HEK293 (cell line): ENCODE results near the gene CEP55.

ENCODE experiments used
- FEZF1 ChIP-seq: fragments of 450-650 bp; formaldehyde crosslinking; IDR thresholded peaks from 2 replicates; pipeline ENCODE4 v1.5.1; 2016; ENCODE audit warnings: missing biosample characterization, missing genetic modification characterization
- GLIS2 ChIP-seq: fragments of 450-650 bp; formaldehyde crosslinking; IDR thresholded peaks from 2 replicates; pipeline ENCODE4 v1.5.1; 2016; ENCODE audit warnings: missing biosample characterization, missing genetic modification characterization
- HOXD13 ChIP-seq: sonication (generic); formaldehyde crosslinking; IDR thresholded peaks from 2 replicates; pipeline ENCODE4 v1.8.0; 2022; ENCODE audit warnings: missing genetic modification reagents, borderline replicate concordance
- KLF1 ChIP-seq: fragments of 450-650 bp; formaldehyde crosslinking; IDR thresholded peaks from 2 replicates; pipeline ENCODE4 v1.5.1; 2016; ENCODE audit warnings: missing biosample characterization, missing genetic modification characterization
- KLF10 ChIP-seq: fragments of 450-650 bp; IDR thresholded peaks from 2 replicates; pipeline ENCODE4 v1.5.1; 2018; ENCODE audit warnings: missing biosample characterization, mild to moderate bottlenecking, missing genetic modification characterization
- REPIN1 ChIP-seq: fragments of 450-650 bp; formaldehyde crosslinking; IDR thresholded peaks from 2 replicates; pipeline ENCODE4 v1.5.1; 2017; ENCODE audit warnings: missing biosample characterization, missing genetic modification characterization, low read depth
- SETDB1 ChIP-seq: IDR thresholded peaks from one replicate; pipeline ENCODE4 v1.6.1; 2017; ENCODE audit warnings: mild to moderate bottlenecking, low read length, moderate library complexity, mixed read lengths; ENCODE audit not compliant: insufficient read length
- SP3 ChIP-seq: fragments of 450-650 bp; formaldehyde crosslinking; IDR thresholded peaks from 2 replicates; pipeline ENCODE4 v1.5.1; 2016; ENCODE audit warnings: missing biosample characterization, missing genetic modification characterization
- SP7 ChIP-seq: fragments of 450-650 bp; formaldehyde crosslinking; IDR thresholded peaks from 2 replicates; pipeline ENCODE4 v1.5.1; 2016; ENCODE audit warnings: missing biosample characterization, missing genetic modification characterization
- ZBTB11 ChIP-seq: fragments of 450-650 bp; formaldehyde crosslinking; conservative IDR thresholded peaks from 2 replicates; pipeline ENCODE4 v1.5.1; 2016; ENCODE audit warnings: low read depth, missing biosample characterization, missing genetic modification characterization
- ZBTB17 ChIP-seq: fragments of 450-650 bp; formaldehyde crosslinking; IDR thresholded peaks from 2 replicates; pipeline ENCODE4 v1.5.1; 2016; ENCODE audit warnings: missing biosample characterization, missing genetic modification characterization
- ZBTB48 ChIP-seq: fragments of 450-650 bp; formaldehyde crosslinking; IDR thresholded peaks from 2 replicates; pipeline ENCODE4 v1.5.1; 2016; ENCODE audit warnings: missing biosample characterization, missing genetic modification characterization
- ZIC2 ChIP-seq: fragments of 450-650 bp; formaldehyde crosslinking; IDR thresholded peaks from 2 replicates; pipeline ENCODE4 v1.5.1; 2016; ENCODE audit warnings: missing biosample characterization, missing genetic modification characterization
- ZNF146 ChIP-seq: fragments of 450-650 bp; formaldehyde crosslinking; IDR thresholded peaks from 2 replicates; pipeline ENCODE4 v1.5.1; 2016; ENCODE audit warnings: missing biosample characterization, missing genetic modification characterization
- ZNF155 ChIP-seq: fragments of 450-650 bp; formaldehyde crosslinking; IDR thresholded peaks from 2 replicates; pipeline ENCODE4 v1.5.1; 2016; ENCODE audit warnings: missing biosample characterization, missing genetic modification characterization
- ZNF157 ChIP-seq: fragments of 450-650 bp; formaldehyde crosslinking; IDR thresholded peaks from 2 replicates; pipeline ENCODE4 v1.5.1; 2016; ENCODE audit warnings: missing biosample characterization, missing genetic modification characterization
- ZNF169 ChIP-seq: fragments of 450-650 bp; formaldehyde crosslinking; IDR thresholded peaks from 2 replicates; pipeline ENCODE4 v1.5.1; 2016; ENCODE audit warnings: missing biosample characterization, missing genetic modification characterization
- ZNF174 ChIP-seq: fragments of 450-650 bp; formaldehyde crosslinking; IDR thresholded peaks from 2 replicates; pipeline ENCODE4 v1.5.0; 2017; ENCODE audit warnings: missing biosample characterization, mild to moderate bottlenecking, missing genetic modification characterization
- ZNF23 ChIP-seq: fragments of 450-650 bp; formaldehyde crosslinking; IDR thresholded peaks from 2 replicates; pipeline ENCODE4 v1.5.1; 2016; ENCODE audit warnings: missing biosample characterization, missing genetic modification characterization, borderline replicate concordance
- ZNF26 ChIP-seq: fragments of 450-650 bp; formaldehyde crosslinking; IDR thresholded peaks from 2 replicates; pipeline ENCODE4 v1.5.1; 2016; ENCODE audit warnings: missing biosample characterization, missing genetic modification characterization
- ZNF292 ChIP-seq: fragments of 450-650 bp; formaldehyde crosslinking; IDR thresholded peaks from 2 replicates; pipeline ENCODE4 v1.5.1; 2016; ENCODE audit warnings: low read depth, missing biosample characterization, missing genetic modification characterization, borderline replicate concordance
- ZNF416 ChIP-seq: fragments of 450-650 bp; formaldehyde crosslinking; IDR thresholded peaks from 2 replicates; pipeline ENCODE4 v1.5.1; 2016; ENCODE audit warnings: missing biosample characterization, missing genetic modification characterization
- ZNF423 ChIP-seq: fragments of 450-650 bp; formaldehyde crosslinking; IDR thresholded peaks from 2 replicates; pipeline ENCODE4 v1.5.1; 2016; ENCODE audit warnings: missing biosample characterization, missing genetic modification characterization
- ZNF529 ChIP-seq: fragments of 450-650 bp; formaldehyde crosslinking; IDR thresholded peaks from 2 replicates; pipeline ENCODE4 v1.5.1; 2017; ENCODE audit warnings: missing genetic modification characterization, missing biosample characterization; ENCODE audit not compliant: insufficient replicate concordance
- ZNF626 ChIP-seq: fragments of 450-650 bp; sonication (Bioruptor Pico); formaldehyde crosslinking; IDR thresholded peaks from 2 replicates; pipeline ENCODE4 v1.5.1; 2018; ENCODE audit warnings: missing biosample characterization, missing genetic modification characterization, inconsistent platforms
- ZNF664 ChIP-seq: fragments of 450-650 bp; formaldehyde crosslinking; IDR thresholded peaks from 2 replicates; pipeline ENCODE4 v1.5.1; 2016; ENCODE audit warnings: missing biosample characterization, missing genetic modification characterization
- ZNF670 ChIP-seq: fragments of 450-650 bp; formaldehyde crosslinking; IDR thresholded peaks from 2 replicates; pipeline ENCODE4 v1.5.1; 2016; ENCODE audit warnings: missing biosample characterization, missing genetic modification characterization, low read depth
- ZNF76 ChIP-seq: fragments of 450-650 bp; formaldehyde crosslinking; IDR thresholded peaks from 2 replicates; pipeline ENCODE4; 2016; ENCODE audit warnings: low read depth, missing biosample characterization, missing genetic modification characterization, borderline replicate concordance
- TF ChIP-seq, protein P1 (sequence below): fragments of 450-650 bp; formaldehyde crosslinking; IDR thresholded peaks from 2 replicates; pipeline ENCODE4 v1.5.1; 2016; ENCODE audit warnings: missing biosample characterization, missing genetic modification characterization
- TF ChIP-seq, protein P2 (sequence below): fragments of 450-650 bp; formaldehyde crosslinking; IDR thresholded peaks from 2 replicates; pipeline ENCODE4 v1.5.1; 2016; ENCODE audit warnings: missing biosample characterization, missing genetic modification characterization
- TF ChIP-seq, protein P3 (sequence below): fragments of 450-650 bp; formaldehyde crosslinking; IDR thresholded peaks from 2 replicates; pipeline ENCODE4 v1.5.1; 2016; ENCODE audit warnings: missing biosample characterization, missing genetic modification characterization

The CEP55 gene

GRCh38 chr10:93496322-93497041 is at the start of gene CEP55 (continued):
- TF ChIP-seq REPIN1 (tag by site-specific recombination) (no peak), ZNF146 (tag by site-specific recombination) (no peak), ZNF26 (tag by site-specific recombination) (no peak), ZNF670 (no peak), FEZF1 (tag by site-specific recombination) (no peak), ZNF169 (tag by site-specific recombination) (no peak), ZNF423 (tag by site-specific recombination) (no peak), ZNF23 (tag by site-specific recombination) (no peak), SP7 (tag by site-specific recombination) (0 out of 2 replicates have a peak, but pooled peaks have one; percentile 31), SP3 (tag by site-specific recombination) (peak; percentile 97), ZNF626 (tag by site-specific recombination) (no peak), GLIS2 (tag by site-specific recombination) (no peak), SETDB1 (no peak), ZNF174 (no peak), ZNF664 (tag by site-specific recombination) (no peak), KLF10 (tag by site-specific recombination) (peak; percentile 46; the same call in 1 of the 2 replicates), ZNF416 (tag by site-specific recombination) (no peak), ZBTB17 (tag by site-specific recombination) (peak; percentile 79), HOXD13 (no peak), KLF1 (tag by site-specific recombination) (peak; percentile 93), ZBTB48 (tag by site-specific recombination) (no peak), ZIC2 (no peak), ZNF157 (no peak), ZBTB11 (tag by site-specific recombination) (peak; percentile 60), ZNF292 (tag by site-specific recombination) (no peak), ZNF76 (tag by site-specific recombination) (0 out of 2 replicates have a peak, but pooled peaks have one; percentile 15), ZNF155 (tag by site-specific recombination) (no peak), ZNF529 (no peak)
- TF ChIP-seq, protein P1, sequence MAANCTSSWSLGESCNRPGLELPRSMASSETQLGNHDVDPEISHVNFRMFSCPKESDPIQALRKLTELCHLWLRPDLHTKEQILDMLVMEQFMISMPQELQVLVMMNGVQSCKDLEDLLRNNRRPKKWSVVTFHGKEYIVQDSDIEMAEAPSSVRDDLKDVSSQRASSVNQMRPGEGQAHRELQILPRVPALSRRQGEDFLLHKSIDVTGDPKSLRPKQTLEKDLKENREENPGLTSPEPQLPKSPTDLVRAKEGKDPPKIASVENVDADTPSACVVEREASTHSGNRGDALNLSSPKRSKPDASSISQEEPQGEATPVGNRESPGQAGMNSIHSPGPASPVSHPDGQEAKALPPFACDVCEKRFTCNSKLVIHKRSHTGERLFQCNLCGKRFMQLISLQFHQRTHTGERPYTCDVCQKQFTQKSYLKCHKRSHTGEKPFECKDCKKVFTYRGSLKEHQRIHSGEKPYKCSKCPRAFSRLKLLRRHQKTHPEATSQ (tag by site-specific recombination): no peak
- TF ChIP-seq, protein P2, sequence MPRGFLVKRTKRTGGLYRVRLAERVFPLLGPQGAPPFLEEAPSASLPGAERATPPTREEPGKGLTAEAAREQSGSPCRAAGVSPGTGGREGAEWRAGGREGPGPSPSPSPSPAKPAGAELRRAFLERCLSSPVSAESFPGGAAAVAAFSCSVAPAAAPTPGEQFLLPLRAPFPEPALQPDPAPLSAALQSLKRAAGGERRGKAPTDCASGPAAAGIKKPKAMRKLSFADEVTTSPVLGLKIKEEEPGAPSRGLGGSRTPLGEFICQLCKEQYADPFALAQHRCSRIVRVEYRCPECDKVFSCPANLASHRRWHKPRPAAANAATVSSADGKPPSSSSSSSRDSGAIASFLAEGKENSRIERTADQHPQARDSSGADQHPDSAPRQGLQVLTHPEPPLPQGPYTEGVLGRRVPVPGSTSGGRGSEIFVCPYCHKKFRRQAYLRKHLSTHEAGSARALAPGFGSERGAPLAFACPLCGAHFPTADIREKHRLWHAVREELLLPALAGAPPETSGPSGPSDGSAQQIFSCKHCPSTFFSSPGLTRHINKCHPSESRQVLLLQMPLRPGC (tag by site-specific recombination): 0 out of 2 replicates have a peak, but pooled peaks have one; percentile 11
- TF ChIP-seq, protein P3, sequence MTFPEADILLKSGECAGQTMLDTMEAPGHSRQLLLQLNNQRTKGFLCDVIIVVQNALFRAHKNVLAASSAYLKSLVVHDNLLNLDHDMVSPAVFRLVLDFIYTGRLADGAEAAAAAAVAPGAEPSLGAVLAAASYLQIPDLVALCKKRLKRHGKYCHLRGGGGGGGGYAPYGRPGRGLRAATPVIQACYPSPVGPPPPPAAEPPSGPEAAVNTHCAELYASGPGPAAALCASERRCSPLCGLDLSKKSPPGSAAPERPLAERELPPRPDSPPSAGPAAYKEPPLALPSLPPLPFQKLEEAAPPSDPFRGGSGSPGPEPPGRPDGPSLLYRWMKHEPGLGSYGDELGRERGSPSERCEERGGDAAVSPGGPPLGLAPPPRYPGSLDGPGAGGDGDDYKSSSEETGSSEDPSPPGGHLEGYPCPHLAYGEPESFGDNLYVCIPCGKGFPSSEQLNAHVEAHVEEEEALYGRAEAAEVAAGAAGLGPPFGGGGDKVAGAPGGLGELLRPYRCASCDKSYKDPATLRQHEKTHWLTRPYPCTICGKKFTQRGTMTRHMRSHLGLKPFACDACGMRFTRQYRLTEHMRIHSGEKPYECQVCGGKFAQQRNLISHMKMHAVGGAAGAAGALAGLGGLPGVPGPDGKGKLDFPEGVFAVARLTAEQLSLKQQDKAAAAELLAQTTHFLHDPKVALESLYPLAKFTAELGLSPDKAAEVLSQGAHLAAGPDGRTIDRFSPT: peak; percentile 49; the same call in 1 of the 2 replicates
